ENCODE results near the gene LST1. TPM values are rescaled to one million over a fixed set of nuclear protein-coding genes. Genes with fewer than 3 reads are reported as not detected.

Gene LST1
- total and polyA plus RNA-seq, 2 of the 8 experiments (the other 6 are each of a cell fraction or from before 2014, with no cell fraction given): not detected

DNA sequence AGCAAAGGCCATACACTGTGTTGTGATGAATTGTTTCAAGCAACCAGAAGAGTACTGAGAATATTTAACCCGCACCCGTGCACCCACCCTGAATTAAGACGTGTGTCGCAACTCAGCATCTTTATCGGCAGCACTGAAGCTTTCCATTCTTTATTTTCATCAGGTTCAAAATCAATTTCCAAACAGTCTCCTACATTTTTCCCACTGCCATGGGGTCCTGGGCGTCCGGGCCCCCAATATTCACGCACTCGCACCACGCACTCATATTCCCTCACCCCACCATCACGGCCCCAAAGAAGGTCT lies 5.7 kb upstream of the LST1 start (continued):
- TF ChIP-seq EP300 (IDR thresholded peaks at IDR 0.05; ENCODE audit: borderline replicate concordance in 1 of 2, low read depth in 2 of 2, low read length in 2 of 2) (no peak), SIX5 (IDR thresholded peaks at IDR 0.05; ENCODE audit: low read depth, low read length) (no peak), NRF1 (IDR thresholded peaks at IDR 0.05; ENCODE audit: low read depth, low read length) (no peak), KDM4A (IDR thresholded peaks at IDR 0.05; ENCODE audit: low read depth, low read length, severe bottlenecking) (no peak), YY1 (IDR thresholded peaks at IDR 0.05; ENCODE audit: low read depth, low read length) (no peak), KDM5A (IDR thresholded peaks at IDR 0.05; ENCODE audit: low read length) (no peak)
- TF ChIP-seq, protein P1, sequence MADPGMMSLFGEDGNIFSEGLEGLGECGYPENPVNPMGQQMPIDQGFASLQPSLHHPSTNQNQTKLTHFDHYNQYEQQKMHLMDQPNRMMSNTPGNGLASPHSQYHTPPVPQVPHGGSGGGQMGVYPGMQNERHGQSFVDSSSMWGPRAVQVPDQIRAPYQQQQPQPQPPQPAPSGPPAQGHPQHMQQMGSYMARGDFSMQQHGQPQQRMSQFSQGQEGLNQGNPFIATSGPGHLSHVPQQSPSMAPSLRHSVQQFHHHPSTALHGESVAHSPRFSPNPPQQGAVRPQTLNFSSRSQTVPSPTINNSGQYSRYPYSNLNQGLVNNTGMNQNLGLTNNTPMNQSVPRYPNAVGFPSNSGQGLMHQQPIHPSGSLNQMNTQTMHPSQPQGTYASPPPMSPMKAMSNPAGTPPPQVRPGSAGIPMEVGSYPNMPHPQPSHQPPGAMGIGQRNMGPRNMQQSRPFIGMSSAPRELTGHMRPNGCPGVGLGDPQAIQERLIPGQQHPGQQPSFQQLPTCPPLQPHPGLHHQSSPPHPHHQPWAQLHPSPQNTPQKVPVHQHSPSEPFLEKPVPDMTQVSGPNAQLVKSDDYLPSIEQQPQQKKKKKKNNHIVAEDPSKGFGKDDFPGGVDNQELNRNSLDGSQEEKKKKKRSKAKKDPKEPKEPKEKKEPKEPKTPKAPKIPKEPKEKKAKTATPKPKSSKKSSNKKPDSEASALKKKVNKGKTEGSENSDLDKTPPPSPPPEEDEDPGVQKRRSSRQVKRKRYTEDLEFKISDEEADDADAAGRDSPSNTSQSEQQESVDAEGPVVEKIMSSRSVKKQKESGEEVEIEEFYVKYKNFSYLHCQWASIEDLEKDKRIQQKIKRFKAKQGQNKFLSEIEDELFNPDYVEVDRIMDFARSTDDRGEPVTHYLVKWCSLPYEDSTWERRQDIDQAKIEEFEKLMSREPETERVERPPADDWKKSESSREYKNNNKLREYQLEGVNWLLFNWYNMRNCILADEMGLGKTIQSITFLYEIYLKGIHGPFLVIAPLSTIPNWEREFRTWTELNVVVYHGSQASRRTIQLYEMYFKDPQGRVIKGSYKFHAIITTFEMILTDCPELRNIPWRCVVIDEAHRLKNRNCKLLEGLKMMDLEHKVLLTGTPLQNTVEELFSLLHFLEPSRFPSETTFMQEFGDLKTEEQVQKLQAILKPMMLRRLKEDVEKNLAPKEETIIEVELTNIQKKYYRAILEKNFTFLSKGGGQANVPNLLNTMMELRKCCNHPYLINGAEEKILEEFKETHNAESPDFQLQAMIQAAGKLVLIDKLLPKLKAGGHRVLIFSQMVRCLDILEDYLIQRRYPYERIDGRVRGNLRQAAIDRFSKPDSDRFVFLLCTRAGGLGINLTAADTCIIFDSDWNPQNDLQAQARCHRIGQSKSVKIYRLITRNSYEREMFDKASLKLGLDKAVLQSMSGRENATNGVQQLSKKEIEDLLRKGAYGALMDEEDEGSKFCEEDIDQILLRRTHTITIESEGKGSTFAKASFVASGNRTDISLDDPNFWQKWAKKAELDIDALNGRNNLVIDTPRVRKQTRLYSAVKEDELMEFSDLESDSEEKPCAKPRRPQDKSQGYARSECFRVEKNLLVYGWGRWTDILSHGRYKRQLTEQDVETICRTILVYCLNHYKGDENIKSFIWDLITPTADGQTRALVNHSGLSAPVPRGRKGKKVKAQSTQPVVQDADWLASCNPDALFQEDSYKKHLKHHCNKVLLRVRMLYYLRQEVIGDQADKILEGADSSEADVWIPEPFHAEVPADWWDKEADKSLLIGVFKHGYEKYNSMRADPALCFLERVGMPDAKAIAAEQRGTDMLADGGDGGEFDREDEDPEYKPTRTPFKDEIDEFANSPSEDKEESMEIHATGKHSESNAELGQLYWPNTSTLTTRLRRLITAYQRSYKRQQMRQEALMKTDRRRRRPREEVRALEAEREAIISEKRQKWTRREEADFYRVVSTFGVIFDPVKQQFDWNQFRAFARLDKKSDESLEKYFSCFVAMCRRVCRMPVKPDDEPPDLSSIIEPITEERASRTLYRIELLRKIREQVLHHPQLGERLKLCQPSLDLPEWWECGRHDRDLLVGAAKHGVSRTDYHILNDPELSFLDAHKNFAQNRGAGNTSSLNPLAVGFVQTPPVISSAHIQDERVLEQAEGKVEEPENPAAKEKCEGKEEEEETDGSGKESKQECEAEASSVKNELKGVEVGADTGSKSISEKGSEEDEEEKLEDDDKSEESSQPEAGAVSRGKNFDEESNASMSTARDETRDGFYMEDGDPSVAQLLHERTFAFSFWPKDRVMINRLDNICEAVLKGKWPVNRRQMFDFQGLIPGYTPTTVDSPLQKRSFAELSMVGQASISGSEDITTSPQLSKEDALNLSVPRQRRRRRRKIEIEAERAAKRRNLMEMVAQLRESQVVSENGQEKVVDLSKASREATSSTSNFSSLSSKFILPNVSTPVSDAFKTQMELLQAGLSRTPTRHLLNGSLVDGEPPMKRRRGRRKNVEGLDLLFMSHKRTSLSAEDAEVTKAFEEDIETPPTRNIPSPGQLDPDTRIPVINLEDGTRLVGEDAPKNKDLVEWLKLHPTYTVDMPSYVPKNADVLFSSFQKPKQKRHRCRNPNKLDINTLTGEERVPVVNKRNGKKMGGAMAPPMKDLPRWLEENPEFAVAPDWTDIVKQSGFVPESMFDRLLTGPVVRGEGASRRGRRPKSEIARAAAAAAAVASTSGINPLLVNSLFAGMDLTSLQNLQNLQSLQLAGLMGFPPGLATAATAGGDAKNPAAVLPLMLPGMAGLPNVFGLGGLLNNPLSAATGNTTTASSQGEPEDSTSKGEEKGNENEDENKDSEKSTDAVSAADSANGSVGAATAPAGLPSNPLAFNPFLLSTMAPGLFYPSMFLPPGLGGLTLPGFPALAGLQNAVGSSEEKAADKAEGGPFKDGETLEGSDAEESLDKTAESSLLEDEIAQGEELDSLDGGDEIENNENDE (IDR thresholded peaks at IDR 0.05; ENCODE audit: insufficient replicate concordance, low read length): no peak
